HEK293T (cell line): ENCODE data around the gene LCN1.
"Not testable (repeated sequence)": the region's sequence is repeated elsewhere in the genome, so short reads cannot be mapped to it uniquely, and the experiment has no call there.

Experiments used
- CTCF ChIA-PET: fragments of 350-600 bp; formaldehyde crosslinking; extraction: SDS; loops from one replicate; lab custom pipeline; 2021; ENCODE audit warnings: antibody characterized with exemption, inconsistent platforms; lab: Yijun Ruan, JAX
- POLR2A ChIA-PET: fragments of 350-600 bp; formaldehyde crosslinking; extraction: SDS; loops from one replicate; lab custom pipeline; 2020; ENCODE audit warnings: antibody characterized with exemption, inconsistent platforms; lab: Yijun Ruan, JAX
- DNase-seq: peaks from one replicate; pipeline ENCODE4 v3.0.0; 2012; ENCODE audit warnings: mixed read lengths; ENCODE audit errors: extremely low spot score
- BHLHE40 ChIP-seq: fragments of 450-650 bp; IDR thresholded peaks from 2 replicates; pipeline ENCODE4 v1.6.1; 2016; ENCODE audit warnings: mild to moderate bottlenecking, moderate library complexity, borderline replicate concordance
- ELF4 ChIP-seq: fragments of 450-650 bp; IDR thresholded peaks from 2 replicates; pipeline ENCODE4 v1.6.1; 2017; ENCODE audit warnings: antibody characterized with exemption
- FOXA1 ChIP-seq: fragments of 450-650 bp; IDR thresholded peaks from 2 replicates; pipeline ENCODE4 v1.6.1; 2016; ENCODE audit warnings: mild to moderate bottlenecking
- FOXK2 ChIP-seq: fragments of 450-650 bp; IDR thresholded peaks from 2 replicates; pipeline ENCODE4 v1.6.1; 2016; ENCODE audit warnings: mild to moderate bottlenecking
- FOXM1 ChIP-seq: fragments of 450-650 bp; IDR thresholded peaks from 2 replicates; pipeline ENCODE4 v1.6.1; 2017; ENCODE audit warnings: mild to moderate bottlenecking, borderline replicate concordance
- HDGF ChIP-seq: fragments of 450-650 bp; IDR thresholded peaks from 2 replicates; pipeline ENCODE4 v1.6.1; 2017; ENCODE audit warnings: antibody characterized with exemption, borderline replicate concordance
- L3MBTL2 ChIP-seq: fragments of 450-650 bp; conservative IDR thresholded peaks from 2 replicates; pipeline ENCODE4 v1.6.1; 2016; ENCODE audit warnings: mild to moderate bottlenecking
- LEF1 ChIP-seq: fragments of 450-650 bp; IDR thresholded peaks from 2 replicates; pipeline ENCODE4 v1.6.1; 2017; ENCODE audit warnings: mild to moderate bottlenecking, borderline replicate concordance
- NFRKB ChIP-seq: fragments of 450-650 bp; IDR thresholded peaks from 2 replicates; pipeline ENCODE4 v1.6.1; 2016; ENCODE audit warnings: mild to moderate bottlenecking, moderate library complexity
- SP1 ChIP-seq: fragments of 450-650 bp; IDR thresholded peaks from 2 replicates; pipeline ENCODE4 v1.6.1; 2017
- SUZ12 ChIP-seq: fragments of 450-650 bp; IDR thresholded peaks from 2 replicates; pipeline ENCODE4 v1.6.1; 2016; ENCODE audit warnings: mild to moderate bottlenecking
- TARDBP ChIP-seq: fragments of 450-650 bp; IDR thresholded peaks from 2 replicates; pipeline ENCODE4 v1.6.1; 2016
- ZNF384 ChIP-seq: fragments of 450-650 bp; IDR thresholded peaks from 2 replicates; pipeline ENCODE4 v1.6.1; 2016
- TF ChIP-seq, protein P1 (sequence below): fragments of 450-650 bp; IDR thresholded peaks from 2 replicates; pipeline ENCODE4 v1.6.1; 2016

LCN1 gene

DNA sequence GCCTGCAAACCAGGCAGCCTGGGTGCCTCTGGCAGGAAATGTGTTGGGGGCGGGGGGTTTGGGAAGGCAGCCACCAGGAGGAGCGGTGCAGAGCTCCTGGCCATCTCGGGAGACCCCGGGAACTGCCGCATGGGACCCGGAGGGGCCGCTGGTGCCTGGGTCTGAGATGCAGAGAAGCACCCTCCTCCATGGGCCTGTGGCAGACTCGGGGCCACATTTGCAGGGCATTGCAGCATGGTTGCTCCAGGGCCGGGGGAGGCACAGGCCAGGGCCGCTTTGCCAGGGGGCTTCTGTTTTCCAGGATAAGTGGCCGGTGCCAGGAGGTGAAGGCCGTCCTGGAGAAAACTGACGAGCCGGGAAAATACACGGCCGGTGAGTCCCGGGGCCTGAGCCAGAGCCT, 1.7 kb downstream of the LCN1 start:
- CTCF ChIA-PET: no interaction called here
- no peak for TF ChIP-seq ZNF384
- TF ChIP-seq FOXA1: no peak
- TF ChIP-seq ELF4: no peak
- TF ChIP-seq TARDBP: no peak
- TF ChIP-seq LEF1: no peak
- TF ChIP-seq HDGF: no peak
- no peak for TF ChIP-seq FOXK2

DNA sequence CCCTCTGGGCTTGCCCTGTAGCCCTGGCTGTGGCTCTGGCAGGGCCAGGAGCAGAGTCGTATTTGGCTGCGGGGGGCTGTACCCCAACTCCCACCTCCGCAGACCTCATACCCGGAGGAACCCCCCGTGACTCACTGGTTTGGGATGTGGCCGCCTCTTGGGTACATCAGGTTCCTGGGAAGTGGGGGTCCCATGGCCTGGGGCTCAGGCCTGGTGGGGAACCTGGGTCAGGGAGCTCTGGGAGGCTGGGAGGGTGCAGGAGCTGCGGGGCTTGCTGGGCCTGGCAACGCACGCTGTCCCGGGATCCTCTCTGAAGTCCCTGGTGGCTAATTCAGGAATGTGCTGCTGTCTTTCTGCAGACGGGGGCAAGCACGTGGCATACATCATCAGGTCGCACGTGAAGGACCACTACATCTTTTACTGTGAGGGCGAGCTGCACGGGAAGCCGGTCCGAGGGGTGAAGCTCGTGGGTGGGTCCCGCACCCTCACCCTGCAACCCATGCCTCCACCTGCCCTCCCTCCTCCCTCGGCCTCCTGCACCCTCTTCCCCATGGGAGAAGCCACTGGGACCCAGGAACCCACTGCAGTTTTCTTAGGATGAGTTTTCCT, 2.4 kb downstream of the LCN1 start:
- POLR2A ChIA-PET: no interaction called here
- DNase-seq: no peak
- CTCF ChIA-PET: no interaction called here
- TF ChIP-seq FOXA1: no peak
- TF ChIP-seq TARDBP: no peak
- TF ChIP-seq LEF1: no peak

More for the DNA sequence above, 1.7 kb downstream of the LCN1 start:
- no peak for DNase-seq
- POLR2A ChIA-PET: no interaction called here

DNA sequence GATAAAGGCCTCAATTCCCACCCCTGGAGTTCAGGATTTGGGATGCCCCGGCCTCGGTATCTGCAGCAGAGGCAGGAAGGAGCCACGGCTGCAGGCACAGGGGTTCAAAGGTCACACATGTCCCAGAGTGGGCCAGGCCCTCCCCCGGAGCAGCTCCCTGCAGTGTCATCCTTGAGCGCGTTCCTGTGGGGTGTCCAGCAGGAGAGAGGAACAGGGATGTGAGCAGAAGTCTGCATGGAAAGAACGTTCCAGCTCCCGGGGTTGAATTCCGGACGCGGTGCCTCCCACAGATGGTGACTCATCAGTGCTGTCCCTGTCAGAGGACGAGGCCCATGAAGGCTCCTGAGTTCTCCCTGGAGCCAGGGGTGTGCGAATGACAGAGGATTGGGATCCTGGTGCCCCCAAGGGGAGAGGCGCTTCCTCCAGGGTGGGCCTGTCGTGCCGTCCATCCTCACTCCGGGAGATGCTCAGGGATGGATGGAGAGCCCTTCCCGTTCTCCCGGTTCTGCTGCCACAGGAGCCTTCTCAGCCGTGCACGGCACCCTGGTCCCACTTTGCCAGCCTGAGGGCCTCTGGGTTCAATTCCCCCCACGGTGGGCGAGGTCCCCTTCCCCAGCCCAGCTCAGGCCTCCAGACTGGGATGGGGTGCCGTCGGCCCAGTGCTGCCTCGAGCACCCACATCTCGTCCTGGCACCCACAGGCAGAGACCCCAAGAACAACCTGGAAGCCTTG, 3.1 kb downstream of the LCN1 start:
- TF ChIP-seq NFRKB (no peak), LEF1 (no peak), SUZ12 (no peak), FOXK2 (no peak), SP1 (no peak), ZNF384 (no peak), ELF4 (no peak)
- TF ChIP-seq, protein P1, sequence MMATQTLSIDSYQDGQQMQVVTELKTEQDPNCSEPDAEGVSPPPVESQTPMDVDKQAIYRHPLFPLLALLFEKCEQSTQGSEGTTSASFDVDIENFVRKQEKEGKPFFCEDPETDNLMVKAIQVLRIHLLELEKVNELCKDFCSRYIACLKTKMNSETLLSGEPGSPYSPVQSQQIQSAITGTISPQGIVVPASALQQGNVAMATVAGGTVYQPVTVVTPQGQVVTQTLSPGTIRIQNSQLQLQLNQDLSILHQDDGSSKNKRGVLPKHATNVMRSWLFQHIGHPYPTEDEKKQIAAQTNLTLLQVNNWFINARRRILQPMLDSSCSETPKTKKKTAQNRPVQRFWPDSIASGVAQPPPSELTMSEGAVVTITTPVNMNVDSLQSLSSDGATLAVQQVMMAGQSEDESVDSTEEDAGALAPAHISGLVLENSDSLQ: no peak
- ChIA-PET POLR2A (no interaction called here), CTCF (no interaction called here)
- DNase-seq: no peak

DNA sequence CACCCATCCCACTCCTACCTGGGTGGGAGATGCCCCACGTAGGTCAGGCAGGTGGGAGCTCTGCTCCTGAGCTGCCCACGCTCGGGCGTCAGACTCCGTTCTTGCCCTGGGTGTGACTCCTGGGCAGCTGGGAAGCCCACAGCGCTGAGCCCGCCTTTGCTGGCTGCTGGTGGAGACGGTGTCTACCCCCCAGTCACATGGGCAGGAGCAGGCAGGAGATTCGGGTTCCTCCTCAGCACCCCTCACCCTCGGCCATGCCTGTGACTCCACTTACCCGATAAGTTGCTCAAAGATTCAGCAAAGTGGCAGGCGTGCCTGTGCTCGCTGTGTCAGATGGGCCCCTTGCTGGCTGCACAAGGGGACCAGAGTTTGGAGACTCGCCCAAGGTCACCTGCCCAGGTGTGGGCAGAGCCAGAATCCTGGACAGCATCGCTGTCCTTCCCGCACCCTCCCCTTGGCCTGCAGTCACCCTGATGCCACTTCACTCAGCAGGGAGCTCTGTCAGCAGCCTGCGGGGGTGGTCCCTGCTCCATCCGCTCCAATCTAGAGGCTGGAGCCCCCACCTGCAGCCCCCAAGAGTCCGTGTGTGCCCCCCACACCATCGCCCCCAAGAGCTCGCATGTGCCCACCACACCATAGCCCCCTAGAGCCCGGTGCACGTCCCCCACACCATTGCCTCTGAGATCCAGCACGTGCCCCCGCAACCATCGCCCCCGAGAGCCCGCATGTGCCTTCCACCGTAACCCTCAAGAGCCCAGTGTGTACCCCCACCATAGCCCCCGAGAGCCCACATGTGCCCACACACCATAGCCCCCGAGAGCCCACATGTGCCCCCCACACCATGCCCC, 4.2 kb downstream of the LCN1 start:
- ChIA-PET POLR2A (no interaction called here), CTCF (no interaction called here)
- TF ChIP-seq FOXK2: no peak
- no peak for TF ChIP-seq SUZ12
- no peak for TF ChIP-seq ZNF384
- TF ChIP-seq NFRKB: no peak
- TF ChIP-seq BHLHE40: no peak
- DNase-seq: no peak

DNA sequence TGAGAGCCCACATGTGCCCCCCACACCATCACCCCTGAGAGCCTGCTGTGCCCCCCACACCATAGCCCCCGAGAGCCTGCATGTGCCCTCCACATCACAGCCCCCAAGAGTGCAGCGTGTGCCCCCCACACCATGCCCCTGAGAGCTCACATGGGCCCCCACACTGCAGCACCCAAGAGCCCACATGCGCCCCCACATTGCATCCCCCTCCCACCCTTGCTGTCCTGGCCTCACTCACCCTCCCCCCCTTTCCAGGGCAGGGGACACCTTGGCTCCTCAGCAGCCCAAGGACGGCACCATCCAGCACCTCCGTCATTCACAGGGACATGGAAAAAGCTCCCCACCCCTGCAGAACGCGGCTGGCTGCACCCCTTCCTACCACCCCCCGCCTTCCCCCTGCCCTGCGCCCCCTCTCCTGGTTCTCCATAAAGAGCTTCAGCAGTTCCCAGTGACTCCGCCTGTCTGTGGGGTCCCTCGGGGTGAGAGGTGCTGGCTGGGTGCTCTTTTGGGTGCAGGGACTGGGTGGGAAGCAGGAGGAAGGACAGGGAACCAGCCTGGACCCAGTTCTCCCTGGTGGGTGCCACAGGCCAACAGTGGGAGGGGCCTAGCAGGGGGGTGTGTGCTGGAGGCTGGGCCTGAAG, 5.0 kb downstream of the LCN1 start:
- CTCF ChIA-PET: no interaction called here
- TF ChIP-seq ELF4 (no peak), SP1 (no peak), HDGF (no peak), FOXM1 (no peak)
- POLR2A ChIA-PET: no interaction called here
- DNase-seq: no peak

DNA sequence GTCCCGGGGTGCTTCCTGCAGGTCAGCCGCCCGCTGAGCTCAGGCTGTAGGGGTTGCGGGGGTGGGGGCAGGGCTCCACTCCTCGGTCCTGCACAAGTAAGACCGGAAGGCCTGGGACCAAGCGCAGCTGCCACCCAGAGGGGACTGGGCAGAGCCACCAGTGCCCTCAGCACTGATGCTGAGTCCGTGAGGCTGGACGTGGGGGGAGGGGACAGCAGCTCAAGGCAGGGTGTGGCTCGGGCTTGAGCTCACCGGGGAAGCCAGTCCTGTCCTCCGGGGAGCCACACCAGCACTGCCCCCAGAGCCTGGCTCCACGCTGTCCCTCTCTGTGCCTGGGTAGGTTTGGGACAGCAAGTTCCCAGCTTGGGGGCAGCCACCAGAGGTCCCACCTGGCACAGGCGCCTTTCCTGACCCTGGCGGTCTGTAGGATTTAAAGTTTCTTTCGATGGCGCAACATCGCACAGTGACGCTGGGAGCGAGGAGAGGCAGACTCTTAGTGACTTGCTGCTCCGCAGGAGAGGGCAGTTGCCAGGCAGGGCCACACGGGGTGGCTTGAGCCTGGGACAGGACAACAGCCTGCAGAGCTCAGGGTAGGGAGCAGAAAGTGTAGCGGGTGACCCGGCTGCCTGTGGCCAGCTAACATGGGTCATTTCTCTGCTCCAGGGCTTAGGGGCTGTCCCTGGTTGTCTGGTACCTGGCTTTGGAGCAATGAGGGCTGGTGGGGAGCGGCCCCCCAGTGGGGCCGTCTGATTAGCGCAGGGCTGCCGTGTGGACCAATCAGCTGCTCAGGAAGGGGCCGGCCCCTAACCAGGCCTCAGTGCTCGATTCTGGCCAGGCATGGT, 5.7 kb downstream of the LCN1 start:
- no peak for DNase-seq
- no peak for TF ChIP-seq SUZ12
- TF ChIP-seq L3MBTL2: no peak
- no peak for TF ChIP-seq TARDBP
- TF ChIP-seq LEF1: no peak
- TF ChIP-seq, protein P1: no peak
- TF ChIP-seq FOXM1: no peak
- TF ChIP-seq FOXA1: no peak
- TF ChIP-seq BHLHE40: no peak
- POLR2A ChIA-PET: no interaction called here
- CTCF ChIA-PET: no interaction called here

DNA sequence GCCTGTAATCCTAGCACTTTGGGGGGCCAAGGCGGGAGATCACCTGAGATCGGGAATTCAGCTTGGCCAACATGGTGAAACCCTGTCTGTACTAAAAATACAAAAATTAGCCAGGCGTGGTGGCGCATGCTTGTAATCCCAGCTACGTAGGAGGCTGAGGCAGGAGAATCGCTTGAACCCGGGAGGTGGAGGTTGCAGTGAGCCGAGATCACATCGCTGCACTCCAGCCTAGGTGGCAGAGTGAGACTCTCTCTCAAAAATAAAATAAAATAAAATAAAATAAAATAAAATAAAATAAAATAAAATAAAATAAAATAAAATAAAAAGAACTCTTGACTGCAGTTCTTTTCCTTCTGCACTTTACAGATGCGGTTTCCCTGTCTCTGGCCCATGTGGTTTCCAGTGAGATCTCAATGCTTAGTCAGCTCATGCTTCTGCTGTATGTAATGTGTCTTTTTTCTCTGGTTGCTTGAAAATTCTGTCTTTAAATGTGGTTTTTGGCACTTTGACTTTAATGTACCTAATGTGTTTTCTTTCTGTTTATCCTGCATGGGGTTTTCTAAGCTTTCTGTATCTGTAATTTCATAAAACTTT, 7.7 kb downstream of the LCN1 start:
- POLR2A ChIA-PET, CTCF ChIA-PET, DNase-seq: not testable (repeated sequence)
